ENCODE data around the gene GCC2. TPM values are rescaled to one million over a fixed set of nuclear protein-coding genes. Genes with fewer than 3 reads are reported as not detected.
"Not testable (repeated sequence)": the region's sequence is repeated elsewhere in the genome, so short reads cannot be mapped to it uniquely, and the experiment has no call there.

The GCC2 gene
- total RNA-seq, 2 donors from 2014 or later: 65.5 to 68.7 TPM

DNA sequence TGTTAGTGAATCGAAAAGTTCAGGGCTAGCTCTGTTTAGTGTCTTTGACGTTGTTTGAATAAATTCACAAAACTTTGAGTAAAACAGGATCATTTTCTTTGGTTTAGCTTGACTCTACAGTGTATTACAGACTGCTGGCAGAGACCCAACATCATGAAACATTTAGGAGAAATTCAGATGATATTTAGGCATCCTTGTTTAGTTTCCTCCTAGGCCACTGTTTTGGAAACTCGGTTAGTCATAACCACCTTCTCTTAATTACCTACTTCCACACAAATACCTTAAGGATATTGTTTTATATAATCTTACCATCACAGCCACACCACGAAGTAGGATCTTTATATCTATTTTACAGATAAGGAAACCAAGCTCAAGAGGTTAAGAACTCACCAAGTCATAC is 93.1 kb downstream of the GCC2 start:
- H3K27ac Mint-ChIP-seq: no peak overlapping the region
- H3K27me3 Mint-ChIP-seq (ENCODE audit: low read depth): no peaks in the 10 kb centered on the region

DNA sequence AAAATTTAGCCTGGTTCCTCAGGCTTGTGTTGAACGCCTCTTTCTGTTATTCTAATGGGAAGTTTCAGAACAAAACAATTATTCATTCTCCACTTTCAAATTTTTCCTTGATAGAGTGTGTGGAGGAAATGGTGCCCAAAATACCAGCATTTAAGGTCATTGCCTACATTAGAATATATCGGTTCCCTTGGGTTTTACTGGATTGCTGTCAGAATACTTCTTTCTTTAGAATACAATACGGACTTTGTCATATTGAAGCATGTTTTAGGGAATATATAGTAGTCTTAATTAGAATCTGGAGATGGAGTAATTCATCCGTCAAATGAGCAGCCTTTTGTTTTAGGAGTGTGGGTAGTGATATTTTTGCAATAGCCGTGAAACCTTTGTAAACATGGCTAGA is 98.6 kb downstream of the GCC2 start:
- Mint-ChIP-seq H3K27ac (no peak overlapping the region), H3K27me3 (ENCODE audit: low read depth) (no peaks in the 10 kb centered on the region), H3K36me3 (ENCODE audit: insufficient read depth in 2 of 2) (no peaks in the 10 kb centered on the region), H3K9me3 (peaks cover 0 to 2% of the 10 kb centered on the region in 2 donors), H3K4me3 (no peak overlapping the region), H3K4me1 (ENCODE audit: low read depth) (peaks cover 16% of the 10 kb centered on the region)
- DNase-seq (no peak), ATAC-seq (replicated peaks in 1 of 2) (no peak)

More for the DNA sequence above, 93.1 kb downstream of the GCC2 start:
- no peak for DNase-seq
- no peak overlapping the region for H3K4me3 Mint-ChIP-seq
- ATAC-seq (replicated peaks in 1 of 2): no peak
- peaks cover 0 to 2% of the 10 kb centered on the region in 2 donors for H3K9me3 Mint-ChIP-seq
- peaks cover 39% of the 10 kb centered on the region for H3K4me1 Mint-ChIP-seq (ENCODE audit: low read depth)
- no peaks in the 10 kb centered on the region for H3K36me3 Mint-ChIP-seq (ENCODE audit: insufficient read depth in 2 of 2)

DNA sequence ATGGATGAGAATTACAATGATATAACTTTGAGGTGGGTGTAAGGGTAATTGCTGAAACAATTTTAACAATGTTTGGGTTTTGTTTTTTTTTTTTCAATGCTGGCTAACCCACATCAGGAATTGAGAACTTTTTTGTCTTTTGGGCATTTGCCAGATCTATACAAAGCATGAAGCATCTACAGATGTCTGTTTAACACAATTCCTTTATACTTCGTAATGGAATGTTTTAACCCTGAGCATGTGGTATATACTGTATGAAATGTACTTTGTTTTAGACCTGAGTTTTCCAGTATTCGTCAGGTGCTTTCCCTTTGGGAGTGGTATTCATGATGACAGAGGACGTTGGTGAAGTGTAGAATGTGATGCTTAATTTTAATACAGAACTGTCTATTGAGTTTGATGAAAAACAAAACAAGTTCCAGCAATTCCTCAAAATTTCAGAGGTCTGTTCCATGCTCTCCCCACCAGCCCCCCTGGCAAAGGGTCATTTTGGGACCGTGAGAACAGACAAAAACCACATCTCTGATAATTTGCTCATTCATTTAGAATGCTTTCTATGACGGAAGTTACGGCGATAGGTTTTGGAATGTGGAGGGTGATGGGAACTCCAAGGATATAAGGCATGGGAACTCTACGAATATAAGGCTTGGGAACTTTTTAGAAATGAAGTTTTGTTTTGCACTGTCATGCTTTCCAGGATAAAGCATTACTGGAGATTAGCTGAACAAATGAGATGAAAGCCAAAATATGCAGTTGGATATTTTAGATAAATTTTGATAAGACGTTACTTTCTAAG is 99.4 kb downstream of the GCC2 start:
- Mint-ChIP-seq H3K4me3 (no peak overlapping the region), H3K27ac (no peak overlapping the region), H3K27me3 (ENCODE audit: low read depth) (no peaks in the 10 kb centered on the region), H3K9me3 (peaks cover 0 to 2% of the 10 kb centered on the region in 2 donors), H3K4me1 (ENCODE audit: low read depth) (peaks cover 12% of the 10 kb centered on the region), H3K36me3 (ENCODE audit: insufficient read depth in 2 of 2) (no peaks in the 10 kb centered on the region)
- no peak for ATAC-seq (replicated peaks in 1 of 2)
- no peak for DNase-seq

DNA sequence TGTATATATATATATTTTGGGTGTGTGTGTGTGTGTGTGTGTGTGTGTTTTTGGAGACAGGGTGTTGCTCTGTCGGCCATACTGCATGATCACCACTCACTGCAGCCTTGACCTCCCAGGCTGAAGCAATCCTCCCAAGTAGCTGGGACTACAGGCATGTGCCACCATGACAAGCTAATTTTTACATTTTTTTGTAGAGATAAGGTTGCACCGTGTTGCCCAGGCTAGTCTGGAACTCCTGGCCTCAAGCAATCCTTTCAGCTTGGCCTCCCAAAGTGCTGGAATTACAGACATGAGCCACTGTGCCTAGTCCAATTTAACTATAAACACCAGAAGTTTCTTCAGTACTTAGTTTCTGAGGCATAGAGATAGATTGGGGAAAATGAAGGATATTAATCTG is 103.6 kb downstream of the GCC2 start:
- no peak for DNase-seq
- ATAC-seq (replicated peaks in 1 of 2): no peak
- Mint-ChIP-seq H3K36me3 (ENCODE audit: insufficient read depth in 2 of 2) (no peaks in the 10 kb centered on the region), H3K4me1 (ENCODE audit: low read depth) (no peaks in the 10 kb centered on the region), H3K27me3 (ENCODE audit: low read depth) (no peaks in the 10 kb centered on the region), H3K27ac (no peak overlapping the region), H3K9me3 (no peaks in the 10 kb centered on the region), H3K4me3 (no peak overlapping the region)

- Mint-ChIP-seq H3K4me1 (ENCODE audit: low read depth) (no peaks in the 10 kb centered on the region), H3K4me3 (no peak overlapping the region), H3K27me3 (ENCODE audit: low read depth) (no peaks in the 10 kb centered on the region), H3K9me3 (no peaks in the 10 kb centered on the region), H3K36me3 (ENCODE audit: insufficient read depth in 2 of 2) (no peaks in the 10 kb centered on the region), H3K27ac (no peak overlapping the region)
- DNase-seq (no peak), ATAC-seq (replicated peaks in 1 of 2) (no peak)
Measured at GRCh38 chr2:108553209-108553919, 104.4 kb downstream of the GCC2 start.

DNA sequence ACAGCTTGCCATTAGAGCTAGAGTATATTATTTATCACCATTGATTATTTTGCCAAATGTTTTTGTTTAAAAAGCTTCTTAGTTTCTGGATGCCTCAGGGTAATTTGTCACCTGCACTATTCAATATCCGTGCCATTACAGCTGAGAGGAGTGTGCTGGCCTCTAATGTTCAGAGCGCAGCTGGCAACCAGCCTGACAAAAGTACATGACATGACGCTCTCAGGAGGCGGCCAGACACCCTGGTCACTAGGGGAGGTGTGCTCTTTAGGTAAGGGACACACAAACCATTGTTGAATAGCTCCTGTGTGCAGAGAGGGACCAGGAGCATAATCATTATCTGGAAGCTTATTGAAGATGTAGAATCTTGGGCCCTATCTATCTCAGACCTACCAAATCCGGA is 105.5 kb downstream of the GCC2 start:
- H3K4me1 Mint-ChIP-seq (ENCODE audit: low read depth): no peaks in the 10 kb centered on the region
- no peak overlapping the region for H3K27ac Mint-ChIP-seq
- ATAC-seq (replicated peaks in 1 of 2): no peak
- no peaks in the 10 kb centered on the region for H3K27me3 Mint-ChIP-seq (ENCODE audit: low read depth)
- H3K36me3 Mint-ChIP-seq (ENCODE audit: insufficient read depth in 2 of 2): no peaks in the 10 kb centered on the region
- no peaks in the 10 kb centered on the region for H3K9me3 Mint-ChIP-seq
- no peak for DNase-seq
- H3K4me3 Mint-ChIP-seq: no peak overlapping the region

DNA sequence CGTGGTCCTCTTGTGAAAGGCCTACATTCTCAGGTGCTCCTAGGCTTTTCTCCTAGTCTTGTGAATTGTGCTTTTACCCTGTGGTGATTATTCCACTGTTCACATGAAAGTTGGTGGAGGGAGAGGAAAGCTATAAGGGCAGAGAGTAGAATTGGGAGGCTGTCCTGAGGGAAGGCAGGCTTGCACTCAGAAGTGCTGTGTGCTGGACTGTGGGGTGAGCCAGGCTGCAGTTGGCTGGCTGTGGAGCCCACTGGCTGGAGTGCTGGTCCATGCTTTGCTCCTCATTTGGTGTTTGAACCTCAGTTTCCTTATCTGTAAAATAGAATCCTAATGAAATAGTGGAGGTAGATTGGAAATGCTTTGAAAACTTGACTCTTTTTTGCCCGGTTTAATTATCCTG is 106.6 kb downstream of the GCC2 start:
- Mint-ChIP-seq H3K9me3 (no peaks in the 10 kb centered on the region), H3K4me1 (ENCODE audit: low read depth) (peaks cover 5% of the 10 kb centered on the region), H3K36me3 (ENCODE audit: insufficient read depth in 2 of 2) (no peaks in the 10 kb centered on the region), H3K4me3 (no peak overlapping the region), H3K27me3 (ENCODE audit: low read depth) (no peaks in the 10 kb centered on the region), H3K27ac (no peak overlapping the region)
- no peak for ATAC-seq (replicated peaks in 1 of 2)
- no peak for DNase-seq

DNA sequence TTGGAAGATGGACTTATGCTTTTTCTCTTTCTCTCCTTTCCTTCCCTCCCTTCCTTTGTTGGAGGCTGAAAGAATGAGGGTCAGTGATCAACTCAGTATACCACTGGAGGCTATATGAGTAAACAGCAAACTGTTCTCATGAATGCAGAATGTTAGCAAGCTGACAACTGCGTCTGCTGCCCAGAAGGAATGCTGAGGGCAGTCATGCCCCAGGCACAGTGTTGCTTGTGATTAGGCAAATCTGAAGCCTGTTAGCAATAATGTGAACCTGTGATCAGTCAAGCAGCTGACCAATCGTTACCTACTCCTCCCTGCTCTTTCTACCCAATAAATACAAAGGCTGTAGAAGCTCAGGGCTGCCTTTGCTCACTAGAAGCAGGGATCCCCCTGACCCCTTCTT is 107.6 kb downstream of the GCC2 start:
- H3K27me3 Mint-ChIP-seq (ENCODE audit: low read depth); H3K36me3 Mint-ChIP-seq (ENCODE audit: insufficient read depth in 2 of 2); ATAC-seq (replicated peaks in 1 of 2): not testable (repeated sequence)

More for the DNA sequence above, 107.6 kb downstream of the GCC2 start:
- H3K4me3 Mint-ChIP-seq; DNase-seq; H3K27ac Mint-ChIP-seq; H3K9me3 Mint-ChIP-seq; H3K4me1 Mint-ChIP-seq (ENCODE audit: low read depth): not testable (repeated sequence)

Other genes starting within 250 kb of the GCC2 start
- not detected for gene SULT1C3, start 209.2 kb upstream of the GCC2 start, total RNA-seq
- gene SULT1C2, start 160.3 kb upstream of the GCC2 start, total RNA-seq: not detected
- gene SULT1C4, start 71.3 kb upstream of the GCC2 start, total RNA-seq: not detected
- 100 to 1,000 TPM; 104 to 122 TPM for gene LIMS1, start 85.3 kb downstream of the GCC2 start, total RNA-seq